ENCODE measurements around the gene NAT16. TPM values are rescaled to one million over a fixed set of nuclear protein-coding genes. Genes with fewer than 3 reads are reported as not detected.
A peak's percentile ranks its signal among the peaks of the same experiment; 100 is the strongest.

NAT16 gene
- polyA plus RNA-seq, 1 donor from 2014 or later, result 4.5 TPM

- no peak overlapping the region for H2AFZ ChIP-seq (ENCODE audit: low read depth, low read length)
- no peaks in the 10 kb centered on the region for H3K36me3 ChIP-seq (ENCODE audit: insufficient read depth, low read length)
- H3K4me2 ChIP-seq (ENCODE audit: low read length), result no peak overlapping the region
- no peaks in the 10 kb centered on the region for H3F3A ChIP-seq (ENCODE audit: insufficient read depth, low read length, poor library complexity, severe bottlenecking)
- no peak for TF ChIP-seq EZH2 (IDR thresholded peaks at IDR 0.05; ENCODE audit: borderline replicate concordance, insufficient read depth, low read length, poor library complexity, severe bottlenecking)
- TF ChIP-seq TAF1 (IDR thresholded peaks at IDR 0.05; ENCODE audit: low read depth), result no peak
- TF ChIP-seq REST (IDR thresholded peaks at IDR 0.05; ENCODE audit: borderline replicate concordance), result no peak
- TF ChIP-seq POLR2AphosphoS5 (IDR thresholded peaks at IDR 0.05), result no peak
- no peak for TF ChIP-seq RAD21 (conservative IDR thresholded peaks at IDR 0.05)
- no peak for TF ChIP-seq EP300 (conservative IDR thresholded peaks at IDR 0.05; ENCODE audit: poor library complexity, severe bottlenecking)
- TF ChIP-seq MXI1 (conservative IDR thresholded peaks at IDR 0.05; ENCODE audit: poor library complexity, severe bottlenecking), result no peak
- no peak for TF ChIP-seq CTCF (IDR thresholded peaks at IDR 0.05; ENCODE audit: poor library complexity, severe bottlenecking)
- TF ChIP-seq SMC3 (conservative IDR thresholded peaks at IDR 0.05; ENCODE audit: poor library complexity), result no peak
- peaks cover 85% of the 10 kb centered on the region for H3K27me3 ChIP-seq (ENCODE audit: insufficient read depth, low read depth, low read length)
- H3K9ac ChIP-seq (ENCODE audit: low read length), result no peak overlapping the region
- no peaks in the 10 kb centered on the region for H3K9me3 ChIP-seq (ENCODE audit: low read length)
- H3K9me2 ChIP-seq (ENCODE audit: insufficient read depth, low read length), result no peaks in the 10 kb centered on the region
- no peaks in the 10 kb centered on the region for H4K20me1 ChIP-seq (ENCODE audit: insufficient read depth)
- H3K4me3 ChIP-seq (ENCODE audit: low read length), result peak overlapping the region; percentile 94
- H3K27ac ChIP-seq (ENCODE audit: low read length), result no peak overlapping the region
- H3K79me2 ChIP-seq (replicated peaks; ENCODE audit: insufficient read depth, low read length), result no peaks in the 10 kb centered on the region
Observed at GRCh38 chr7:101170617-101171441, 9.3 kb downstream of the NAT16 start.

- Histone ChIP-seq H3K27ac (ENCODE audit: low read length) (no peak overlapping the region), H4K20me1 (ENCODE audit: insufficient read depth) (no peaks in the 10 kb centered on the region), H3K4me3 (ENCODE audit: low read length) (peak overlapping the region; percentile 94), H3K36me3 (ENCODE audit: insufficient read depth, low read length) (no peaks in the 10 kb centered on the region), H3K9ac (ENCODE audit: low read length) (peak overlapping the region; percentile 59), H3K4me2 (ENCODE audit: low read length) (peak overlapping the region; percentile 70), H3K79me2 (replicated peaks; ENCODE audit: insufficient read depth, low read length) (no peaks in the 10 kb centered on the region), H3K9me2 (ENCODE audit: insufficient read depth, low read length) (no peaks in the 10 kb centered on the region), H3K9me3 (ENCODE audit: low read length) (no peaks in the 10 kb centered on the region), H2AFZ (ENCODE audit: low read depth, low read length) (no peak overlapping the region), H3F3A (ENCODE audit: insufficient read depth, low read length, poor library complexity, severe bottlenecking) (no peaks in the 10 kb centered on the region), H3K27me3 (ENCODE audit: insufficient read depth, low read depth, low read length) (peaks cover 77% of the 10 kb centered on the region)
- peak; percentile 87 for TF ChIP-seq SMC3 (conservative IDR thresholded peaks at IDR 0.05; ENCODE audit: poor library complexity)
- TF ChIP-seq TAF1 (IDR thresholded peaks at IDR 0.05; ENCODE audit: low read depth), result no peak
- TF ChIP-seq RAD21 (conservative IDR thresholded peaks at IDR 0.05), result peak; percentile 77
- TF ChIP-seq CTCF (IDR thresholded peaks at IDR 0.05; ENCODE audit: poor library complexity, severe bottlenecking), result peak; percentile 97
- TF ChIP-seq EZH2 (IDR thresholded peaks at IDR 0.05; ENCODE audit: borderline replicate concordance, insufficient read depth, low read length, poor library complexity, severe bottlenecking), result no peak
- peak; percentile 8 for TF ChIP-seq REST (IDR thresholded peaks at IDR 0.05; ENCODE audit: borderline replicate concordance)
- peak; percentile 82 for TF ChIP-seq POLR2AphosphoS5 (IDR thresholded peaks at IDR 0.05)
- TF ChIP-seq EP300 (conservative IDR thresholded peaks at IDR 0.05; ENCODE audit: poor library complexity, severe bottlenecking), result no peak
- no peak for TF ChIP-seq MXI1 (conservative IDR thresholded peaks at IDR 0.05; ENCODE audit: poor library complexity, severe bottlenecking)
Observed at GRCh38 chr7:101169838-101170551, 10.1 kb downstream of the NAT16 start.
